ENCODE results near the gene LITAFD. TPM values are rescaled to one million over a fixed set of nuclear protein-coding genes. Genes with fewer than 3 reads are reported as not detected.

LITAFD gene
- total and polyA plus RNA-seq, 4 donors = 0.33 TPM; not detected in 3

GRCh38 chr16:8890549-8890921 is 8.4 kb downstream of the LITAFD start:
- WGBS (ENCODE audit: insufficient coverage) = no CpG with 5 or more reads among the region's 5 CpGs
- DNase-seq (ENCODE audit: low read depth in 4 of 6, low spot score in 6 of 6) = no peak
- Histone ChIP-seq H3K4me1 (ENCODE audit: control insufficient read depth, insufficient read depth, low read length) (peaks cover 54% of the 10 kb centered on the region), H3K4me3 (ENCODE audit: low read depth, low read length) (no peak overlapping the region), H3K27me3 (ENCODE audit: control insufficient read depth, insufficient read depth, low read length) (no peaks in the 10 kb centered on the region), H3K9me3 (ENCODE audit: control insufficient read depth, insufficient read depth, low read length) (no peaks in the 10 kb centered on the region), H3K36me3 (ENCODE audit: control insufficient read depth, insufficient read depth, low read length) (peaks cover 64% of the 10 kb centered on the region), H3K27ac (ENCODE audit: low read depth, low read length) (no peak overlapping the region)

GRCh38 chr16:8892101-8892575 is 10.0 kb downstream of the LITAFD start:
- WGBS (ENCODE audit: insufficient coverage) = 45% methylated on average over 2 of the region's 16 CpGs
- no peak for DNase-seq (ENCODE audit: low read depth in 4 of 6, low spot score in 6 of 6)
- H3K9me3 ChIP-seq (ENCODE audit: control insufficient read depth, insufficient read depth, low read length) = no peaks in the 10 kb centered on the region
- H3K4me1 ChIP-seq (ENCODE audit: control insufficient read depth, insufficient read depth, low read length) = peaks cover 39% of the 10 kb centered on the region
- no peak overlapping the region for H3K27ac ChIP-seq (ENCODE audit: low read depth, low read length)
- H3K4me3 ChIP-seq (ENCODE audit: low read depth, low read length) = no peak overlapping the region
- peaks cover 75% of the 10 kb centered on the region for H3K36me3 ChIP-seq (ENCODE audit: control insufficient read depth, insufficient read depth, low read length)
- no peaks in the 10 kb centered on the region for H3K27me3 ChIP-seq (ENCODE audit: control insufficient read depth, insufficient read depth, low read length)

- DNase-seq (ENCODE audit: low read depth in 4 of 6, low spot score in 6 of 6) = no peak
- 38% methylated on average over 9 of the region's 9 CpGs for WGBS (ENCODE audit: insufficient coverage)
- Histone ChIP-seq H3K27me3 (ENCODE audit: control insufficient read depth, insufficient read depth, low read length) (no peaks in the 10 kb centered on the region), H3K27ac (ENCODE audit: low read depth, low read length) (no peak overlapping the region), H3K36me3 (ENCODE audit: control insufficient read depth, insufficient read depth, low read length) (peaks cover 76% of the 10 kb centered on the region), H3K4me1 (ENCODE audit: control insufficient read depth, insufficient read depth, low read length) (peaks cover 26% of the 10 kb centered on the region), H3K4me3 (ENCODE audit: low read depth, low read length) (no peak overlapping the region), H3K9me3 (ENCODE audit: control insufficient read depth, insufficient read depth, low read length) (no peaks in the 10 kb centered on the region)
Observed at GRCh38 chr16:8893426-8893825, 11.3 kb downstream of the LITAFD start.

GRCh38 chr16:8893976-8894690 is 12.0 kb downstream of the LITAFD start:
- H3K27ac ChIP-seq (ENCODE audit: low read depth, low read length) = no peak overlapping the region
- no peaks in the 10 kb centered on the region for H3K27me3 ChIP-seq (ENCODE audit: control insufficient read depth, insufficient read depth, low read length)
- no peak for DNase-seq (ENCODE audit: low read depth in 4 of 6, low spot score in 6 of 6)
- H3K9me3 ChIP-seq (ENCODE audit: control insufficient read depth, insufficient read depth, low read length) = no peaks in the 10 kb centered on the region
- WGBS (ENCODE audit: insufficient coverage) = 94% methylated on average over 6 of the region's 14 CpGs
- H3K4me3 ChIP-seq (ENCODE audit: low read depth, low read length) = no peak overlapping the region
- peaks cover 78% of the 10 kb centered on the region for H3K36me3 ChIP-seq (ENCODE audit: control insufficient read depth, insufficient read depth, low read length)
- peaks cover 20% of the 10 kb centered on the region for H3K4me1 ChIP-seq (ENCODE audit: control insufficient read depth, insufficient read depth, low read length)

GRCh38 chr16:8894736-8895334 is 12.7 kb downstream of the LITAFD start:
- 97% methylated on average over 20 of the region's 21 CpGs for WGBS (ENCODE audit: insufficient coverage)
- DNase-seq (ENCODE audit: low read depth in 4 of 6, low spot score in 6 of 6) = no peak
- H3K36me3 ChIP-seq (ENCODE audit: control insufficient read depth, insufficient read depth, low read length) = peaks cover 76% of the 10 kb centered on the region

GRCh38 chr16:8898660-8899318 is 16.6 kb downstream of the LITAFD start:
- DNase-seq (ENCODE audit: low read depth in 4 of 6, low spot score in 6 of 6) = no peak
- Histone ChIP-seq H3K9me3 (ENCODE audit: control insufficient read depth, insufficient read depth, low read length) (no peaks in the 10 kb centered on the region), H3K4me3 (ENCODE audit: low read depth, low read length) (no peak overlapping the region), H3K27me3 (ENCODE audit: control insufficient read depth, insufficient read depth, low read length) (no peaks in the 10 kb centered on the region), H3K36me3 (ENCODE audit: control insufficient read depth, insufficient read depth, low read length) (peaks cover 72% of the 10 kb centered on the region), H3K27ac (ENCODE audit: low read depth, low read length) (no peak overlapping the region), H3K4me1 (ENCODE audit: control insufficient read depth, insufficient read depth, low read length) (peaks cover 4% of the 10 kb centered on the region)
- WGBS (ENCODE audit: insufficient coverage) = 100% methylated on average over 3 of the region's 3 CpGs

More at GRCh38 chr16:8894736-8895334, 12.7 kb downstream of the LITAFD start:
- peaks cover 20% of the 10 kb centered on the region for H3K4me1 ChIP-seq (ENCODE audit: control insufficient read depth, insufficient read depth, low read length)
- H3K27ac ChIP-seq (ENCODE audit: low read depth, low read length) = no peak overlapping the region
- no peak overlapping the region for H3K4me3 ChIP-seq (ENCODE audit: low read depth, low read length)
- H3K9me3 ChIP-seq (ENCODE audit: control insufficient read depth, insufficient read depth, low read length) = no peaks in the 10 kb centered on the region
- no peaks in the 10 kb centered on the region for H3K27me3 ChIP-seq (ENCODE audit: control insufficient read depth, insufficient read depth, low read length)

GRCh38 chr16:8899709-8900317 is 17.7 kb downstream of the LITAFD start:
- no peak for DNase-seq (ENCODE audit: low read depth in 4 of 6, low spot score in 6 of 6)
- WGBS (ENCODE audit: insufficient coverage) = 89% methylated on average over 4 of the region's 9 CpGs
- no peaks in the 10 kb centered on the region for H3K4me1 ChIP-seq (ENCODE audit: control insufficient read depth, insufficient read depth, low read length)
- no peaks in the 10 kb centered on the region for H3K9me3 ChIP-seq (ENCODE audit: control insufficient read depth, insufficient read depth, low read length)
- no peak overlapping the region for H3K4me3 ChIP-seq (ENCODE audit: low read depth, low read length)
- H3K27me3 ChIP-seq (ENCODE audit: control insufficient read depth, insufficient read depth, low read length) = no peaks in the 10 kb centered on the region
- H3K36me3 ChIP-seq (ENCODE audit: control insufficient read depth, insufficient read depth, low read length) = peaks cover 72% of the 10 kb centered on the region
- no peak overlapping the region for H3K27ac ChIP-seq (ENCODE audit: low read depth, low read length)

GRCh38 chr16:8900343-8900742 is 18.2 kb downstream of the LITAFD start:
- Histone ChIP-seq H3K4me3 (ENCODE audit: low read depth, low read length) (no peak overlapping the region), H3K4me1 (ENCODE audit: control insufficient read depth, insufficient read depth, low read length) (no peaks in the 10 kb centered on the region), H3K36me3 (ENCODE audit: control insufficient read depth, insufficient read depth, low read length) (peaks cover 71% of the 10 kb centered on the region), H3K27ac (ENCODE audit: low read depth, low read length) (no peak overlapping the region), H3K27me3 (ENCODE audit: control insufficient read depth, insufficient read depth, low read length) (no peaks in the 10 kb centered on the region), H3K9me3 (ENCODE audit: control insufficient read depth, insufficient read depth, low read length) (no peaks in the 10 kb centered on the region)
- WGBS (ENCODE audit: insufficient coverage) = no CpG with 5 or more reads among the region's 5 CpGs
- DNase-seq (ENCODE audit: low read depth in 4 of 6, low spot score in 6 of 6) = no peak

- DNase-seq (ENCODE audit: low read depth in 4 of 6, low spot score in 6 of 6) = peak in 1 of 6 donors; percentile 30
- 82% methylated on average over 11 of the region's 13 CpGs for WGBS (ENCODE audit: insufficient coverage)
- Histone ChIP-seq H3K9me3 (ENCODE audit: control insufficient read depth, insufficient read depth, low read length) (no peaks in the 10 kb centered on the region), H3K4me3 (ENCODE audit: low read depth, low read length) (no peak overlapping the region), H3K27ac (ENCODE audit: low read depth, low read length) (no peak overlapping the region), H3K4me1 (ENCODE audit: control insufficient read depth, insufficient read depth, low read length) (no peaks in the 10 kb centered on the region), H3K27me3 (ENCODE audit: control insufficient read depth, insufficient read depth, low read length) (no peaks in the 10 kb centered on the region), H3K36me3 (ENCODE audit: control insufficient read depth, insufficient read depth, low read length) (peaks cover 72% of the 10 kb centered on the region)
Observed at GRCh38 chr16:8901320-8901861, 19.2 kb downstream of the LITAFD start.
